HG03354 (cell line): ENCODE measurements around the gene AUTS2.

ENCODE experiments used
- ATAC-seq: cut with Tn5 transposase; IDR thresholded peaks from one replicate; pipeline ENCODE4 v1.9.1; 2021; ENCODE audit warnings: mild to moderate bottlenecking; ENCODE audit not compliant: unreplicated experiment, poor library complexity, severe bottlenecking

AUTS2 gene

GRCh38 chr7:69599286-69599954 is 1.1 kb downstream of the AUTS2 start:
- no peak for ATAC-seq

GRCh38 chr7:69599955-69600709 is 1.9 kb downstream of the AUTS2 start:
- no peak for ATAC-seq

GRCh38 chr7:69600710-69601519 is 2.6 kb downstream of the AUTS2 start:
- no peak for ATAC-seq

- ATAC-seq: no peak
Observed at GRCh38 chr7:69602522-69602921, 4.2 kb downstream of the AUTS2 start.

- ATAC-seq: no peak
Observed at GRCh38 chr7:69603351-69603750, 5.1 kb downstream of the AUTS2 start.

GRCh38 chr7:69603937-69604494 is 5.7 kb downstream of the AUTS2 start:
- ATAC-seq: peak; percentile 71

GRCh38 chr7:69605070-69605469 is 6.8 kb downstream of the AUTS2 start:
- no peak for ATAC-seq

- ATAC-seq: no peak
Observed at GRCh38 chr7:69605546-69605945, 7.3 kb downstream of the AUTS2 start.

- no peak for ATAC-seq
Observed at GRCh38 chr7:69608049-69608448, 9.8 kb downstream of the AUTS2 start.

GRCh38 chr7:69608878-69609277 is 10.6 kb downstream of the AUTS2 start:
- no peak for ATAC-seq

GRCh38 chr7:69609541-69610373 is 11.5 kb downstream of the AUTS2 start:
- ATAC-seq: no peak

- no peak for ATAC-seq
Observed at GRCh38 chr7:69610374-69611084, 12.3 kb downstream of the AUTS2 start.

- no peak for ATAC-seq
Observed at GRCh38 chr7:69612981-69613380, 14.7 kb downstream of the AUTS2 start.

- ATAC-seq: no peak
Observed at GRCh38 chr7:69613846-69614245, 15.6 kb downstream of the AUTS2 start.

- ATAC-seq: no peak
Observed at GRCh38 chr7:69615685-69616084, 17.4 kb downstream of the AUTS2 start.

GRCh38 chr7:69617364-69617763 is 19.1 kb downstream of the AUTS2 start:
- no peak for ATAC-seq

GRCh38 chr7:69619054-69619453 is 20.8 kb downstream of the AUTS2 start:
- ATAC-seq: no peak

- ATAC-seq: no peak
Observed at GRCh38 chr7:69619635-69620034, 21.4 kb downstream of the AUTS2 start.

GRCh38 chr7:69620063-69620462 is 21.8 kb downstream of the AUTS2 start:
- no peak for ATAC-seq
